Measurements from ENCODE around the gene ITGA1.

The ITGA1 gene

DNA sequence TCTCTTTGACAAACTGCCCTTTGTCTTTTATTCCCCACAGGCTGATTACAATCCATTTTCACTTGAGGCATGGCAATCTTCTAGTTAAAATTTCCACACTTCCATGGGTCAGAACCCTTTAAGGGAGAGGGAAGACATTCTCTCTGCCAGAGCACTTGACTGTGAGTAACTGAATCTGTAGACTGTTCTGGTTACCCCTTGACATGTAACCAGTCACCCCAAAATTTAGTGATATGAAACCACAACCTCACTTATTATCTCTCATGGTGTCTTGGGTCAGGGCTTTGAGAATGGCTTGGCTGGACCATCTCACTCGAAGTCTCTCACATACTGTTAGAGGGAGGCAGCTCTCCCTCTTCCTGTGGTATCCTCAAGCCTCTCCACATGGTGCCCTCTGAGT, 215.4 kb downstream of the ITGA1 start:
- DNase-seq: no peak

DNA sequence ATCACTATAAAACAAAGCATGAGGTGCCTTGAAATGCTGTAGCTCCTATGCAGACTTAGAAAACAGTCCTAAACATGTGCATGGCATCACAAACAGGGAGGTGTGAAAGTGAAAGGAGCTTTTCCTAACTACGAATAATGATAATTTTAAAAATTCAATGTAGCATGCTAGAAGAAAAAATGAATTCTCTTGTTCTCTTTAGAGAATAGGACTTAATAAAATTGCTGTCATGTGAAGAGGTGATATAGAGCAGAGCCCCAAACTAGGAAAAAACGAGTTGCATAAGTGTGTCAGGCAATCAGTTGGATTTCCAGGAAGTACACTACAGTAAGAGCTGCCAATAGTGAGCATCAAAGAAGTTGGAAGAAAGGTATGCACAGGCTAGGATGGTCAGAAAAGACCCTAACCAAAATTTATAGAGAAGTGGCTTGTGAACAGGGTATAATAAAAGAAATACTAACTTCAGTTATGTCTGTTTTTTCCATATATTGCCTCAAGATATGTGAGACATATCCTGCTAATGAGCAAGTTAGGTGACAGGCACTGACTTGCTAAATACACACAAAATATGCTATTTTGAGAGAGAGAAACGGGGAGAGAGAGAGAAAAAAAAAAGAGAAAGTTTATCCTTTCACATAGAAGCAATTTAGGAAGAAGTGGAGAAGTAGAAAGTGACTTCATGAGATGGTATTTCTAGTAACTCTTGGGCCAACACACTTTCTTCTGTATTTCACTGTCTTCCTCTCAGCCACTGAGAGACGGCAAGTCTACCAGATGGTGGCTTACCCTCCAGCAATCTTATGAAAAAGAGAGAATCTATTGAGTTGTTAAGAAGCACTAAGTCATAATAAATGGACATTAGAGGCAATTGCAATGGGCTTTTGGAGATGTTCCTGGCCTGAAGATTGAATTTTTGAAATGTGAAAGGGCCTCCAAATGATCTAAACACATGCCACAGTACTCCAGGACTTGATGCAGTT, 219.5 kb downstream of the ITGA1 start:
- DNase-seq: no peak

DNA sequence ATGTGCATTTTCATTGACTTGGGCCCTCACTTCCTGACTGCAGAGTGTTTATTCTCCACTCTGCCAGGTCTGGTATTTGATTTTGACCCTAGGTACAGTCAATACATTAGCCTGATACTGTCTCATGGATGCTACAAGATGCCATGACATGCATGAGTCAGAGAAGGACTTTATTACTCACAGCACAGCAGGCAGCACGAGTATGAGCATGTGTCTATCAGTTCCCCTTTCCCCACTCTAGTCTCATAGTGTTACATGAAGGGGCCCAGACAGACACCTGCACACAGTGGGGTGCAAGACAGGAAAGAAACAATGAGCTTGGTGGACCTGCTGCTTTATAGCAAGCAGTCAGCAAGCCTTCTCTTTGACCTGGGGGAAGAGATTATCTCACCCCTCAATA, 221.0 kb downstream of the ITGA1 start:
- peak; percentile 52 for DNase-seq
